H9 (cell line): ENCODE measurements around the gene RB1. TPM values are rescaled to one million over a fixed set of nuclear protein-coding genes. Genes with fewer than 3 reads are reported as not detected.

ENCODE experiments used
- DNase-seq: peaks from one replicate; pipeline ENCODE4 v3.0.0-alpha.2; 2017
- H2AFZ ChIP-seq: one replicate; pipeline ENCODE4 v1.6.1; 2013; ENCODE audit warnings: mild to moderate bottlenecking, low read length, control low read depth, moderate library complexity
- H2AK5ac ChIP-seq: 2 replicates; pipeline ENCODE4 v1.6.1; 2013; ENCODE audit warnings: low read length, control low read depth, mixed read lengths; ENCODE audit not compliant: insufficient read length
- H2BK120ac ChIP-seq: one replicate; pipeline ENCODE4 v1.6.1; 2013; ENCODE audit warnings: low read depth, mild to moderate bottlenecking, low read length, control low read depth, inconsistent platforms; ENCODE audit not compliant: poor library complexity, severe bottlenecking
- H2BK12ac ChIP-seq: 2 replicates; pipeline ENCODE4 v1.6.1; 2013; ENCODE audit warnings: low read length, control low read depth, mixed read lengths, low read depth; ENCODE audit not compliant: insufficient read length
- H2BK15ac ChIP-seq: 2 replicates; pipeline ENCODE4 v1.6.1; 2013; ENCODE audit warnings: low read depth, low read length, control low read depth
- H2BK20ac ChIP-seq: one replicate; pipeline ENCODE4 v1.6.1; 2013; ENCODE audit warnings: low read depth, mild to moderate bottlenecking, low read length, control low read depth, inconsistent platforms; ENCODE audit not compliant: poor library complexity, severe bottlenecking
- H2BK5ac ChIP-seq: 2 replicates; pipeline ENCODE4 v1.6.1; 2013; ENCODE audit warnings: low read length, control low read depth, mixed read lengths; ENCODE audit not compliant: insufficient read length
- H3K14ac ChIP-seq: 2 replicates; pipeline ENCODE4 v1.6.1; 2013; ENCODE audit warnings: low read length, control low read depth; ENCODE audit not compliant: insufficient read depth
- H3K18ac ChIP-seq: 2 replicates; pipeline ENCODE4 v1.6.1; 2013; ENCODE audit warnings: low read depth, mild to moderate bottlenecking, mixed read lengths, low read length, control low read depth; ENCODE audit not compliant: insufficient read length
- H3K23ac ChIP-seq: 2 replicates; pipeline ENCODE4 v1.6.1; 2013; ENCODE audit warnings: low read length, control low read depth, mixed read lengths, low read depth; ENCODE audit not compliant: insufficient read length
- H3K23me2 ChIP-seq: 2 replicates; pipeline ENCODE4 v1.6.1; 2013; ENCODE audit warnings: low read depth, mild to moderate bottlenecking, mixed read lengths, low read length, control low read depth; ENCODE audit not compliant: insufficient read length, poor library complexity, severe bottlenecking
- H3K27ac ChIP-seq: 2 replicates; pipeline ENCODE4 v1.5.1; 2013; ENCODE audit warnings: low read length, control low read depth, mixed read lengths, low read depth; ENCODE audit not compliant: insufficient read length
- H3K27me3 ChIP-seq: 2 replicates; pipeline ENCODE4 v1.6.1; 2013; ENCODE audit warnings: low read length, control low read depth, inconsistent platforms; ENCODE audit not compliant: insufficient read depth
- H3K4ac ChIP-seq: 2 replicates; pipeline ENCODE4 v1.6.1; 2013; ENCODE audit warnings: low read depth, mild to moderate bottlenecking, control low read depth, inconsistent platforms, low read length, moderate library complexity
- H3K4me1 ChIP-seq: 2 replicates; pipeline ENCODE4 v1.6.1; 2013; ENCODE audit warnings: low read length, control low read depth, inconsistent platforms; ENCODE audit not compliant: insufficient read depth
- H3K4me2 ChIP-seq: 2 replicates; pipeline ENCODE4 v1.6.1; 2013; ENCODE audit warnings: low read length, control low read depth, mixed read lengths; ENCODE audit not compliant: insufficient read length, insufficient read depth
- H3K56ac ChIP-seq: 2 replicates; pipeline ENCODE4 v1.6.1; 2013; ENCODE audit warnings: low read depth, mild to moderate bottlenecking, mixed read lengths, low read length, control low read depth; ENCODE audit not compliant: insufficient read length
- H3K79me1 ChIP-seq: 2 replicates; pipeline ENCODE4 v1.6.1; 2013; ENCODE audit warnings: low read depth, mild to moderate bottlenecking, moderate library complexity, low read length, control low read depth, inconsistent platforms; ENCODE audit not compliant: insufficient read depth, poor library complexity, severe bottlenecking
- H3K79me2 ChIP-seq: 2 replicates; pipeline ENCODE4 v1.6.1; 2013; ENCODE audit warnings: low read length, control low read depth, inconsistent platforms; ENCODE audit not compliant: insufficient read depth
- H3K9ac ChIP-seq: 2 replicates; pipeline ENCODE4 v1.6.1; 2013; ENCODE audit warnings: low read length, control low read depth, mixed read lengths; ENCODE audit not compliant: insufficient read length; ENCODE audit errors: extremely low read depth
- H3K9me3 ChIP-seq: one replicate; pipeline ENCODE4 v1.6.1; 2013; ENCODE audit warnings: low read depth, low read length, inconsistent platforms; ENCODE audit not compliant: control insufficient read depth
- H3T11ph ChIP-seq: one replicate; pipeline ENCODE4 v1.6.1; 2013; ENCODE audit warnings: mild to moderate bottlenecking, low read length, control low read depth, inconsistent platforms
- H4K20me1 ChIP-seq: one replicate; pipeline ENCODE4 v1.6.1; 2013; ENCODE audit not compliant: control insufficient read depth, insufficient read length, insufficient read depth
- H4K5ac ChIP-seq: 2 replicates; pipeline ENCODE4 v1.6.1; 2013; ENCODE audit warnings: low read depth, mild to moderate bottlenecking, mixed read lengths, low read length, control low read depth; ENCODE audit not compliant: insufficient read length
- H4K8ac ChIP-seq: replicated peaks from 2 replicates; pipeline ENCODE4 v1.6.1; 2013; ENCODE audit warnings: low read length, control low read depth, mixed read lengths, low read depth; ENCODE audit not compliant: insufficient read length
- H4K91ac ChIP-seq: 2 replicates; pipeline ENCODE4 v1.6.1; 2013; ENCODE audit warnings: low read depth, mild to moderate bottlenecking, moderate library complexity, mixed read lengths, low read length, control low read depth; ENCODE audit not compliant: insufficient read length
- H3K27ac Mint-ChIP-seq, 3 experiments: 2 replicates in 2 of 3; 3 replicates in 1 of 3; pipeline ENCODE4 v1.8.0; 2020 to 2021; ENCODE audit warnings: mixed read lengths in 3 of 3, mild to moderate bottlenecking in 1 of 3, moderate library complexity in 1 of 3
- H3K27me3 Mint-ChIP-seq: 2 replicates; pipeline ENCODE4 v1.8.0; 2021; ENCODE audit warnings: low read depth, mild to moderate bottlenecking, moderate library complexity, mixed read lengths
- H3K36me3 Mint-ChIP-seq, 3 experiments: 2 replicates in 2 of 3; 3 replicates in 1 of 3; pipeline ENCODE4 v1.8.0; 2020 to 2021; ENCODE audit warnings: low read depth in 3 of 3, mixed read lengths in 3 of 3; ENCODE audit not compliant: insufficient read depth in 1 of 3
- H3K4me1 Mint-ChIP-seq, 2 experiments: 2 replicates each; pipeline ENCODE4 v1.8.0; 2020; ENCODE audit warnings: mixed read lengths in 2 of 2
- H3K4me3 Mint-ChIP-seq, 2 experiments: 2 replicates in 1 of 2; 3 replicates in 1 of 2; pipeline ENCODE4 v1.8.0; 2020 to 2021; ENCODE audit warnings: mild to moderate bottlenecking in 2 of 2, mixed read lengths in 2 of 2, moderate library complexity in 1 of 2
- H3K9me3 Mint-ChIP-seq, 2 experiments: 2 replicates in 1 of 2; 3 replicates in 1 of 2; pipeline ENCODE4 v1.8.0; 2020; ENCODE audit warnings: mild to moderate bottlenecking in 2 of 2, mixed read lengths in 2 of 2, moderate library complexity in 1 of 2
- WGBS: extraction: QIAGEN DNeasy Blood & Tissue Kit; methylation state at CpG from one replicate; pipeline ENCODE4 v1.1.7; 2013; ENCODE audit warnings: missing lambda C conversion rate, low lambda C conversion rate, mixed read lengths; ENCODE audit not compliant: insufficient read length; ENCODE audit errors: extremely low coverage; 5-methylcytosine and 5-hydroxymethylcytosine counted together
- total RNA-seq: library from RNA; stranded (reverse); gene quantifications from 2 replicates; pipeline ENCODE4 v1.2.1, GENCODE V29; 2021
- TF ChIP-seq, protein P1 (sequence below): fragments of 200-600 bp; sonication (generic); conservative IDR thresholded peaks from 3 replicates; pipeline ENCODE4 v1.8.0; 2021; ENCODE audit warnings: antibody characterized with exemption, mild to moderate bottlenecking

Gene RB1
- total RNA-seq, 1 experiment from 2014 or later, result 20.5 TPM

DNA sequence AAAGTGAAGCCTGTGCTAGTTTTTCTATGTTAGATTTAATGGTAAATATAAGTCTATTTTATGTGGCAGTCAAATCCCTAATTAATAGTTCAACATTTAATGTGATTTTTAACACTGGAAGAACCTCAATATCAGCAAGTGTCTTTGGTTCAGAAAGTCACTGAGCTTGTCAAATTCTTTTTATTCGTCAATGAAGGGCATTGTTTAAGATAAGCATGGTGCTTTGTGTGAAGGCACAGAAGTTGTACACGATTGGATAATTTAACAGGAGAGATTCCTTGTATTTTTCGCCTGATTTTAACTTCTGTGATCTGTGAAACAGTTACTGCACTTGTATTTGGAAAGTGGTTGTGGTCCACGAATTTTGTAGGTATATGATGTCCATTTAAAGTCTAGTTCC is 30.2 kb upstream of the RB1 start:
- H2AK5ac ChIP-seq, result no peak overlapping the region
- H3K79me1 ChIP-seq, result no peaks in the 10 kb centered on the region
- no peaks in the 10 kb centered on the region for H3K23me2 ChIP-seq
- no peak overlapping the region for H3K4me3 Mint-ChIP-seq
- H2BK5ac ChIP-seq, result no peak overlapping the region
- H4K20me1 ChIP-seq, result no peaks in the 10 kb centered on the region
- H3K18ac ChIP-seq, result no peak overlapping the region
- no peaks in the 10 kb centered on the region for H3K79me2 ChIP-seq
- H3K4me1 ChIP-seq, result no peaks in the 10 kb centered on the region
- no peak overlapping the region for H3K27ac Mint-ChIP-seq
- H2BK20ac ChIP-seq, result no peak overlapping the region
- no peak overlapping the region for H4K5ac ChIP-seq
- no peak overlapping the region for H3K4ac ChIP-seq
- peaks cover 2 to 3% of the 10 kb centered on the region in 2 experiments; a peak in 2 of 4 replicates for H3K4me1 Mint-ChIP-seq
- H4K91ac ChIP-seq, result no peak overlapping the region
- H2BK12ac ChIP-seq, result no peak overlapping the region
- H3K27me3 Mint-ChIP-seq, result no peaks in the 10 kb centered on the region
- no peak overlapping the region for H3K4me2 ChIP-seq
- no peak overlapping the region for H3T11ph ChIP-seq
- H3K9me3 ChIP-seq, result no peaks in the 10 kb centered on the region
- H4K8ac ChIP-seq, result no peak overlapping the region
- no peak overlapping the region for H3K23ac ChIP-seq
- H2BK120ac ChIP-seq, result no peak overlapping the region
- no peak overlapping the region for H2BK15ac ChIP-seq
- H3K9me3 Mint-ChIP-seq, result no peaks in the 10 kb centered on the region
- H3K27me3 ChIP-seq, result no peaks in the 10 kb centered on the region
- no CpG with 5 or more reads among the region's 4 CpGs for WGBS
- H3K9ac ChIP-seq, result no peak overlapping the region
- H3K14ac ChIP-seq, result no peak overlapping the region
- no peaks in the 10 kb centered on the region for H3K36me3 Mint-ChIP-seq
- H3K56ac ChIP-seq, result no peak overlapping the region
- no peak for DNase-seq
- TF ChIP-seq, protein P1, sequence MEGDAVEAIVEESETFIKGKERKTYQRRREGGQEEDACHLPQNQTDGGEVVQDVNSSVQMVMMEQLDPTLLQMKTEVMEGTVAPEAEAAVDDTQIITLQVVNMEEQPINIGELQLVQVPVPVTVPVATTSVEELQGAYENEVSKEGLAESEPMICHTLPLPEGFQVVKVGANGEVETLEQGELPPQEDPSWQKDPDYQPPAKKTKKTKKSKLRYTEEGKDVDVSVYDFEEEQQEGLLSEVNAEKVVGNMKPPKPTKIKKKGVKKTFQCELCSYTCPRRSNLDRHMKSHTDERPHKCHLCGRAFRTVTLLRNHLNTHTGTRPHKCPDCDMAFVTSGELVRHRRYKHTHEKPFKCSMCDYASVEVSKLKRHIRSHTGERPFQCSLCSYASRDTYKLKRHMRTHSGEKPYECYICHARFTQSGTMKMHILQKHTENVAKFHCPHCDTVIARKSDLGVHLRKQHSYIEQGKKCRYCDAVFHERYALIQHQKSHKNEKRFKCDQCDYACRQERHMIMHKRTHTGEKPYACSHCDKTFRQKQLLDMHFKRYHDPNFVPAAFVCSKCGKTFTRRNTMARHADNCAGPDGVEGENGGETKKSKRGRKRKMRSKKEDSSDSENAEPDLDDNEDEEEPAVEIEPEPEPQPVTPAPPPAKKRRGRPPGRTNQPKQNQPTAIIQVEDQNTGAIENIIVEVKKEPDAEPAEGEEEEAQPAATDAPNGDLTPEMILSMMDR, result no peak
- H3K27ac ChIP-seq, result no peak overlapping the region
- H2AFZ ChIP-seq, result no peak overlapping the region
